GM13977 (cell line): Measurements from ENCODE around the gene HMGCS2.

Experiments
- DNase-seq: peaks from one replicate; pipeline ENCODE4 v3.0.0; 2012; ENCODE audit warnings: low spot score
- in situ Hi-C: fragments of 300-500 bp; cut with MboI; formaldehyde crosslinking; loops from one replicate; pipeline ENCODE4 v1.12.0; 2022; ENCODE audit warnings: low sequenced_read_pairs, low pct_unique_long_range_greater_than_20kb, mixed read lengths, inconsistent platforms; ENCODE audit not compliant: unreplicated experiment
- TF ChIP-seq, protein P1 (sequence below): IDR thresholded peaks from 2 replicates; pipeline ENCODE4 v1.5.1; 2012; ENCODE audit warnings: mild to moderate bottlenecking, control low read depth; ENCODE audit not compliant: insufficient read depth; ENCODE audit errors: extremely low read depth, missing control alignments

HMGCS2 gene

GRCh38 chr1:119771016-119771415 is 2.3 kb upstream of the HMGCS2 start:
- in situ Hi-C loops = no loop called here
- TF ChIP-seq, protein P1, sequence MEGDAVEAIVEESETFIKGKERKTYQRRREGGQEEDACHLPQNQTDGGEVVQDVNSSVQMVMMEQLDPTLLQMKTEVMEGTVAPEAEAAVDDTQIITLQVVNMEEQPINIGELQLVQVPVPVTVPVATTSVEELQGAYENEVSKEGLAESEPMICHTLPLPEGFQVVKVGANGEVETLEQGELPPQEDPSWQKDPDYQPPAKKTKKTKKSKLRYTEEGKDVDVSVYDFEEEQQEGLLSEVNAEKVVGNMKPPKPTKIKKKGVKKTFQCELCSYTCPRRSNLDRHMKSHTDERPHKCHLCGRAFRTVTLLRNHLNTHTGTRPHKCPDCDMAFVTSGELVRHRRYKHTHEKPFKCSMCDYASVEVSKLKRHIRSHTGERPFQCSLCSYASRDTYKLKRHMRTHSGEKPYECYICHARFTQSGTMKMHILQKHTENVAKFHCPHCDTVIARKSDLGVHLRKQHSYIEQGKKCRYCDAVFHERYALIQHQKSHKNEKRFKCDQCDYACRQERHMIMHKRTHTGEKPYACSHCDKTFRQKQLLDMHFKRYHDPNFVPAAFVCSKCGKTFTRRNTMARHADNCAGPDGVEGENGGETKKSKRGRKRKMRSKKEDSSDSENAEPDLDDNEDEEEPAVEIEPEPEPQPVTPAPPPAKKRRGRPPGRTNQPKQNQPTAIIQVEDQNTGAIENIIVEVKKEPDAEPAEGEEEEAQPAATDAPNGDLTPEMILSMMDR = no peak
- no peak for DNase-seq

DNA sequence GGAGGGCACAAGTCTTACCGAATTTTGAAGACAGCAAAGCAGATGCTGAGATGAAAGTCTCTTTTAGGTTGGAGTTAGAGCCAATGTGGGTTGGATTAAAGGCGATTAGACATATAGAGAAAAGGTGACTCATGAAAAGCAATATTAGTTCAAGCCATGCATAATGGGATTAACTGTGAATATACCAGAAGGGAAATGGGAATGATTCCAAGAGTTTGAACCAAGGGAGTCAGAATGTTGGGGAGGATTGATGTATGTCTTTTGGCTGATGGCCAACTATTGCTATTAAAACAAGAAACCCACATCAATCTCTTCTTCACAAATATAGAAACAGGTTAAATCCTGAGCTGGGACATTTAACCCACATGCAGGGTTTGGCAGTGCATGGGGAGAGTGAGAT is 1.2 kb downstream of the HMGCS2 start:
- in situ Hi-C loops = no loop called here
- no peak for DNase-seq
- TF ChIP-seq, protein P1 = no peak

DNA sequence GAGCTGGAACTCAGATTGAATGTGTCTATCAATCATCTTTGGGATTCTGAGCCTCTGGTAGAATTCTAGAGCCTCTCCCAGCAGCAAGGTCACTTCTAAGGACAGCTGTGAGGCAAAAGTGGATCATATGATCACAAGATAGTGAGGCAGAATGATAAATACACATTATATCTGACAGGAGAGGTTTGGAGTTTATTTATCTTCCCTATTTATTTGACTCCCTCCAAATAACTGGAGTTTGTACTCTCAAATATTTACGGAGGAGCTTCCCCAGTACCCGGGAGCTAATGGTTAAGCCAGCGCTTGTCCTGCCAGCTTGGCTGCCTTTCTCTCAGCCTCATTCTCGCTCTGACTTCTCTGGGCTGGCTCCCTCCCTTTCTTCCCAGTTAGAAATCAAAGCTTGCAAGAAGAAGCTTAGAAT is 2.3 kb downstream of the HMGCS2 start:
- TF ChIP-seq, protein P1 = no peak
- in situ Hi-C loops = no loop called here
- DNase-seq = no peak

DNA sequence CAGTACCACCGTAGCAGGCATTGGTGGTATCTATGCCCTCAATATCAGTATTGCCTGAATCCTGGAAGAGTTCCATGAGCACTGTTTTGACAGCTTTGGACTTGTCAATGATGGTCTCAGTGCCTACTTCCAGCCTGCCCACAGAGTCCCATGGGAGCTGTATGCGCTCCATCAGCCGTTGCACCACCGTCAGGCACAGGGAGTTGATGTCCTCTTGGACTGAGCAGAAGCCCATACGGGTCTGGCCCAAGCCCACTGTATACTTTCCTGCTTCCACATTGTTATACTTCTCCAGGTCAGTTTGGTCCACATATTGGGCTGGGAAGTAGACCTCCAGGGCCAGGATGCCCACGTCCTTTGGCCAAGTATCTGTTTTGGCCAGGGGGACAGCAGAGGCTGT is 4.5 kb downstream of the HMGCS2 start:
- TF ChIP-seq, protein P1 = no peak
- in situ Hi-C loops = no loop called here
- no peak for DNase-seq

GRCh38 chr1:119762953-119763352 is 5.8 kb downstream of the HMGCS2 start:
- TF ChIP-seq, protein P1 = no peak
- in situ Hi-C loops = no loop called here

GRCh38 chr1:119762409-119762808 is 6.3 kb downstream of the HMGCS2 start:
- no peak for DNase-seq
- in situ Hi-C loops = no loop called here
- TF ChIP-seq, protein P1 = no peak

More at GRCh38 chr1:119762953-119763352, 5.8 kb downstream of the HMGCS2 start:
- no peak for DNase-seq

- in situ Hi-C loops = no loop called here
- TF ChIP-seq, protein P1 = no peak
- DNase-seq = no peak
Measured at GRCh38 chr1:119758584-119758983, 10.1 kb downstream of the HMGCS2 start.
